Stimulated activated naive CD4-positive, alpha-beta T cell treated with Interleukin-2 at 50 U/mL for 16 hours (primary cell): ENCODE results near the gene SLC9A7.

Experiments used
- DNase-seq: peaks from one replicate; lab custom pipeline; 2025; lab: John Stamatoyannopoulos, UW

The SLC9A7 gene

GRCh38 chrX:46573331-46573891 lies 185.5 kb downstream of the SLC9A7 start, which contains the start of gene CHST7:
CHST7 (plus strand) TSS chrX:46573765; CDS start chrX:46573932, 167 bp downstream.
- peak; percentile 57 for DNase-seq

GRCh38 chrX:46572340-46572936 lies 186.5 kb downstream of the SLC9A7 start:
- DNase-seq, result peak; percentile 47

- no peak for DNase-seq
These were observed 187.2 kb downstream of the SLC9A7 start for GRCh38 chrX:46571423-46572339.

GRCh38 chrX:46569621-46570020 lies 189.3 kb downstream of the SLC9A7 start:
- no peak for DNase-seq

GRCh38 chrX:46567388-46567787 lies 191.5 kb downstream of the SLC9A7 start:
- no peak for DNase-seq

- DNase-seq, result no peak
These were observed 196.9 kb downstream of the SLC9A7 start for GRCh38 chrX:46561824-46562657.

- no peak for DNase-seq
These were observed 199.9 kb downstream of the SLC9A7 start for GRCh38 chrX:46559062-46559461.

- no peak for DNase-seq
These were observed 204.0 kb downstream of the SLC9A7 start for GRCh38 chrX:46554942-46555341.

- no peak for DNase-seq
These were observed 205.0 kb downstream of the SLC9A7 start for GRCh38 chrX:46553935-46554334.

- DNase-seq, result no peak
These were observed 207.3 kb downstream of the SLC9A7 start for GRCh38 chrX:46551494-46552128.

GRCh38 chrX:46549914-46550313 lies 209.0 kb downstream of the SLC9A7 start:
- DNase-seq, result no peak
